ENCODE results near the gene DGKI. TPM values are rescaled to one million over a fixed set of nuclear protein-coding genes. Genes with fewer than 3 reads are reported as not detected.

The DGKI gene
- total RNA-seq, 4 donors from 2014 or later: 0.98 to 7.3 (median 2.7) TPM

DNA sequence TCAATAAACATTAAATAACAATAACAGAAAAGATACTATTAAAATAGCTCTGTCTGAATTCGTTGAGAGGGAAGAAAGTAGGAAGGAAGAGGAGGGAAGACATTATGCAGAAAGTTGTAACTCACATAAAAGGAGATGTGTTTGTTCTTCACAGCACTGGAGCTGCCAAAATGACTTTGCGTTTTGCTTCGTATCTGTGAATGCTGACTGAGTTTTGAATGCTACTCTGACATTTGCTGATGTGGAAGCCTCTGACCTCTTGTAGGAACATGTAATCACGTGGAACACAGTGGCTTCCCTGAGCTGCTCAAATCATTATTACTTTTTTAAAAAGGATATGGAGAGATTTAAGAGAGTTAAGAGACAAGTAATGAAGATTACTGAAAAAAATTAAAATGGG lies 15.6 kb upstream of the DGKI start:
- TF ChIP-seq, protein P1, sequence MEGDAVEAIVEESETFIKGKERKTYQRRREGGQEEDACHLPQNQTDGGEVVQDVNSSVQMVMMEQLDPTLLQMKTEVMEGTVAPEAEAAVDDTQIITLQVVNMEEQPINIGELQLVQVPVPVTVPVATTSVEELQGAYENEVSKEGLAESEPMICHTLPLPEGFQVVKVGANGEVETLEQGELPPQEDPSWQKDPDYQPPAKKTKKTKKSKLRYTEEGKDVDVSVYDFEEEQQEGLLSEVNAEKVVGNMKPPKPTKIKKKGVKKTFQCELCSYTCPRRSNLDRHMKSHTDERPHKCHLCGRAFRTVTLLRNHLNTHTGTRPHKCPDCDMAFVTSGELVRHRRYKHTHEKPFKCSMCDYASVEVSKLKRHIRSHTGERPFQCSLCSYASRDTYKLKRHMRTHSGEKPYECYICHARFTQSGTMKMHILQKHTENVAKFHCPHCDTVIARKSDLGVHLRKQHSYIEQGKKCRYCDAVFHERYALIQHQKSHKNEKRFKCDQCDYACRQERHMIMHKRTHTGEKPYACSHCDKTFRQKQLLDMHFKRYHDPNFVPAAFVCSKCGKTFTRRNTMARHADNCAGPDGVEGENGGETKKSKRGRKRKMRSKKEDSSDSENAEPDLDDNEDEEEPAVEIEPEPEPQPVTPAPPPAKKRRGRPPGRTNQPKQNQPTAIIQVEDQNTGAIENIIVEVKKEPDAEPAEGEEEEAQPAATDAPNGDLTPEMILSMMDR (IDR thresholded peaks at IDR 0.05; ENCODE audit: low read depth): no peak

DNA sequence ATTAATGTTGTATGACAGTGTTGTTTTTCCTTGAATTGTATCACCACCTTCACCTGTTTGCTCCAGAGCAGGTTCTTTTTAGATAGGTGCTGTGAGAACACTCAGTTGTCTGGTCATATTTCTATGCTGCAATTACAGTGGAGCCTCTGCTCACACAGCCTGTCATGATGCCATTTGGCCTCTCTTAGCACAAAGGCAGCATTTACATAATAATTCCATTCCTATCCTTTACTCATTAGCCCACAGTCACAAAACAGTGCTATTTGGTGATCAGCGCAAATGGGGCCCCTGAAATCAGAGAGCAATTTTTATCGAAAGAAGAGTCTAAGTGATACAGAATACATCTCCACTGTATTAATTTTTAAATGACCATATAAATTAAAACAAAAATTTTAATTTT lies 13.8 kb upstream of the DGKI start:
- TF ChIP-seq, protein P1 (IDR thresholded peaks at IDR 0.05; ENCODE audit: low read depth): no peak

DNA sequence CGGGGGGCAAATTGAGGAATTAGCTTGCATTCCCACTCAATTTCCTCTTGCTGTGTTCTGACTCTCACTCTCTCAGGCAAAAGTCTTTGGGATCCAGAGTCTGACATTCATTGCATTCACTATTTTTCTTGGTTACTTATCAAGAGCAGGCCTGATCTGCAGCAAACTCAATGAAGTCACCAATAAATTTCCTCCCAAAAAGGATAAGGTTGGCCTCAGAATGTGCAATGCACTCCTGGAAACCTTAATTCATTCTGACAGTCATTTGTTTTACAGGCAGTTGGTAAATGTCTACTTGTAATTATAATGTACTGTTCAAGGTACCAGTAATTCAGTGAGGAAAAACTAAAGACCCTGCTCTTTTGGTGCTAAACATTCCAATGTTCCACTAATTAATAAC lies 6.3 kb upstream of the DGKI start:
- TF ChIP-seq, protein P1 (IDR thresholded peaks at IDR 0.05; ENCODE audit: low read depth): no peak

DNA sequence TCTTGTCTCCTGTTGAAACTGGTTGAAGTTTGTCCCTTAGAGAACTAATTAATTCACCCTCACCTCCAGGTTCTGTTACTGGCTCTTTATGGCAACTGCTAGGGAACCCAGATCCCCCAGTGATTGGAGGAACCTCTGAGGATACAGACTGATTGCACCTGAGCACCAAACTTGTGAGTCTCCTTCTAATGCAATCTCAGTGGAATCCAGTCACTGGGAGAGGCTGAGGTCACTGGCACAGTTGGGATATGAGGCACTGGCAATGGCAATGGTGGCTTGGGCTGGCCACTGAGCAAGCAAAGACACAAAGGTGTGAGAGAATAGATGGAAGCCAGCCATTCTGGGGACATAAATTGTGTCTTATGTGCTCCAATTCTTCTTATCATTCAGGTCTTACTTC lies 5.3 kb upstream of the DGKI start:
- TF ChIP-seq, protein P1 (IDR thresholded peaks at IDR 0.05; ENCODE audit: low read depth): no peak

DNA sequence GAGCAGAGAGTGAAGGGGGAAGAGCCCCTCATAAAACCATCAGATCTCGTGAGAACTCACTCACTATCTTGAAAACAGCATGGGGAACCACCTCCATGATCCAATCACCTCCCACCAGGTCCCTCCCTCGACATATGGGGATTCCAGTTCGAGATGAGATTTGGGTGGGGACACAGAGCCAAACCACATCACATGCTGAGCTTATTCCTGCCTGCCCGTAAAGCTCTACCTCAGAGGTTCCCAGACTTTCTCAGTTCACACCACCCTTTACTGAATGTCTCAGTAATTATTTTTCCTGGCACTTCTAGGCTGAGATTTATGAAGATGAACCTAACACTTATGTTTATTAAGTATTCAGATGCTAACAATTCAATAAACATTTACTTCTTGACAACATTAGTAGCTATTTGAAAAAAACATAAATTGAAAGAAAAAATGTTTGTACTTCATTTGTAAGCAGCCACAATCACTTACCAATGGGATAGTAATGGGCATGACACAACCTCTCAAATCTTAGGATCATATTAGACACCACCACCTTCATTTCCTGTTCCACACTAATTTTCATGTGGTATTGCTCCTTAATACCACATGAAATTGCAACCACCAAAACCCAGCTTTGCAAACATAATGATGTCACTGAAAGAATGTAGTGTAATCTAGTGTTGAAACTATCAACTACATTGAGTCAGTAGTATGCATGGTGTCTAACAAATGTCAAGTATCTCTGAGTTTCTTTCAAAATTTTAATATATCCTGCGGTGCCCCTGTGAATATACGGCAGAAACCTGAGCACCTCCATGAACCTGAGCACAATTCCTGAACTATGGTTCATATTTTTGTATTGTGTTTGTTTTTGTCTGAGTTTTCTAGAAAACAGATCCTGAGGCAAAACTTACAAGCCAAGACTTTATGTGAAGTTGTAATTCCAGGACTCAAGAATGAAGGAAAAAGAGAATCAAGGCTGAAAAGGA lies 4.5 kb upstream of the DGKI start:
- TF ChIP-seq, protein P1 (IDR thresholded peaks at IDR 0.05; ENCODE audit: low read depth): no peak

DNA sequence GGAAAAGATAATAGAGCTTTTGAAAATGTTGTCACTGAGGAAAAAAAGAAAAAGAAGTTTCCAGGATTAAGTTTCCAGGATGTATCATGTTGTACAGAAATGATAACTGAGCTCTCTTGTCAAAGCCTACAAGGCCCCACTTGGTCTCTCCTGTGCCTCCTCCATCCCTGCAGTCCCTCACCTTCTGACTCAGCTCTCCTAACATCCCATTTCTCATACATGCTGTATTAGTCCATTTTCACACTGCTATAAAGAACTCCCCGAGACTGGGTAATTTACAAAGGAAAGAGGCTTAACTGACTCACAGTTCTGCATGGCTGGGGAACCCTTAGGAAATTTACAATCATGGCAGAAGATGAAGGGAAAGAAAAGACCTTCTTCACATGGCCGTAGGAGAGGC lies 3.8 kb upstream of the DGKI start:
- TF ChIP-seq, protein P1 (IDR thresholded peaks at IDR 0.05; ENCODE audit: low read depth): no peak

DNA sequence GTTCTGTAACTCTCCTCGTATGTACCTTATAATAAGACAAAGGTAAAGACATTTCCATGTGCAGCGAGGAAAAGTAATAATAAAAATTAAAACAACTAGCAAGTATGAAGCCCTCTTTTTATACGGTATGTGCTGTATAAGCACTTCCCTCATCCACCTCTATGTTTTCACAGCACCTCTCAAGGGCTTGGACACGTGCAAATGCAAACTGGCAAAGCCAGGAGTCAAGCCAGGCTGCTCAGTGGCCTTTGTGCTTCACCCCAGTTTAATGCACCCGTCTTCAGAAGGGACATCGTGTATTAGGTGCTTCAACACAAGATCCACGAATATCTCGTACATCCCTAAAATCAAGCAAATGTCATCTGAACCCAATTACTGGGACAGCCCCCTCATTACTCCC lies 1.3 kb upstream of the DGKI start:
- TF ChIP-seq, protein P1 (IDR thresholded peaks at IDR 0.05; ENCODE audit: low read depth): no peak

All from subcutaneous adipose tissue (tissue), 4 donors.